ENCODE measurements around the gene PROM1.

GRCh38 chr4:15963001-15963451 lies 120.8 kb downstream of the PROM1 start, which contains the start of gene FGFBP2:
- TF ChIP-seq CTCF (IDR thresholded peaks at IDR 0.05) (no peak), POLR2A (IDR thresholded peaks at IDR 0.05) (no peak)
